K562 (cell line): ENCODE results near the gene KPNB1. TPM values are rescaled to one million over a fixed set of nuclear protein-coding genes. Genes with fewer than 3 reads are reported as not detected.

ENCODE experiments used
- ATAC-seq: fragments of 200-7000 bp; cut with Tn5 transposase; 3 replicates; pipeline ENCODE4 v1.9.1; 2020; ENCODE audit warnings: moderate library complexity
- BruUV-seq: library from RNA; stranded (reverse); fragments of 400-500 nt; replicated peaks from 2 replicates; lab custom pipeline; 2021; lab: Mats Ljungman, UMichigan
- CTCF ChIA-PET: fragments of 300-600 bp; formaldehyde crosslinking; extraction: SDS; loops from one replicate; lab custom pipeline; 2021; ENCODE audit warnings: low intra/inter-chr PET ratio; lab: Yijun Ruan, JAX
- POLR2A ChIA-PET: fragments of 300-600, 350-650 bp; sonication (Branson Sonifier 250); formaldehyde crosslinking; extraction: SDS; loops from one replicate; lab custom pipeline; 2021; ENCODE audit warnings: antibody characterized with exemption, inconsistent platforms; lab: Yijun Ruan, JAX
- DNase-seq, 4 experiments: peaks; one replicate each; pipeline versions ENCODE4 v3.0.0 to v3.0.0-alpha.2; 2011 to 2018; ENCODE audit warnings: low spot score in 3 of 4, mixed read lengths in 3 of 4; ENCODE audit errors: extremely low read depth in 1 of 4
- FAIRE-seq: peaks from 2 replicates; lab custom pipeline; 2011; peaks lifted over from hg19 to GRCh38; lab: Jason Lieb, UNC
- H2AFZ ChIP-seq: 2 replicates; pipeline ENCODE4 v1.6.0; 2011; ENCODE audit warnings: low read depth, low read length, control low read depth, inconsistent platforms
- H3K27ac ChIP-seq: fragments of 200-600 bp; 3 replicates; pipeline ENCODE4 v1.8.0; 2011; ENCODE audit warnings: low read depth, mild to moderate bottlenecking, control low read depth, inconsistent platforms, low read length, moderate library complexity, mixed read lengths; ENCODE audit errors: extremely low read depth
- H3K27me3 ChIP-seq, 2 experiments: fragments of 300-600 bp in 1 of 2; 2 replicates in 1 of 2; 3 replicates in 1 of 2; pipeline versions ENCODE4 v1.6.0 to v1.8.0; 2011; ENCODE audit warnings: inconsistent platforms in 2 of 2, low read length in 2 of 2, mild to moderate bottlenecking in 1 of 2, mixed read lengths in 1 of 2, moderate library complexity in 1 of 2; ENCODE audit not compliant: control insufficient read depth in 2 of 2, insufficient read depth in 2 of 2
- H3K36me3 ChIP-seq: fragments of 300-600 bp; 3 replicates; pipeline ENCODE4 v1.8.0; 2011; ENCODE audit warnings: mild to moderate bottlenecking, low read length, inconsistent platforms; ENCODE audit not compliant: control insufficient read depth, insufficient read depth
- H3K4me1 ChIP-seq, 2 experiments: fragments of 200-600 bp in 1 of 2; replicated peaks in 1 of 2; 2 replicates in 1 of 2; 3 replicates in 1 of 2; pipeline versions ENCODE4 v1.5.1 to v1.8.0; 2011; ENCODE audit warnings: inconsistent platforms in 2 of 2, low read length in 2 of 2, mild to moderate bottlenecking in 1 of 2, mixed read lengths in 1 of 2, moderate library complexity in 1 of 2; ENCODE audit not compliant: control insufficient read depth in 2 of 2, insufficient read depth in 2 of 2
- H3K4me2 ChIP-seq: 2 replicates; pipeline ENCODE4 v1.6.1; 2011; ENCODE audit warnings: low read length, control low read depth, inconsistent platforms, mixed read lengths; ENCODE audit not compliant: insufficient read depth
- H3K4me3 ChIP-seq: fragments of 200-600 bp; sonication (generic), shearing (Covaris generic); 2 replicates; pipeline ENCODE4 v1.5.1; 2016; ENCODE audit warnings: control low read depth, inconsistent platforms
- H3K79me2 ChIP-seq: fragments of 200-600 bp; 3 replicates; pipeline ENCODE4 v1.8.0; 2011; ENCODE audit warnings: low read length, inconsistent platforms; ENCODE audit not compliant: control insufficient read depth, insufficient read depth
- H3K9ac ChIP-seq, 2 experiments: 2 replicates each; pipeline versions ENCODE4 v1.6.0 to v1.6.1; 2011; ENCODE audit warnings: low read depth in 2 of 2, low read length in 2 of 2, control low read depth in 1 of 2, inconsistent platforms in 1 of 2, mild to moderate bottlenecking in 1 of 2, mixed read lengths in 1 of 2; ENCODE audit not compliant: insufficient read depth in 1 of 2
- H3K9me1 ChIP-seq: one replicate; pipeline ENCODE4 v1.6.0; 2011; ENCODE audit warnings: inconsistent platforms, mild to moderate bottlenecking, low read length, moderate library complexity; ENCODE audit not compliant: control insufficient read depth, insufficient read depth
- H3K9me3 ChIP-seq: replicated peaks from 2 replicates; pipeline ENCODE4 v1.5.1; 2011; ENCODE audit warnings: low read depth, low read length, inconsistent platforms; ENCODE audit not compliant: control insufficient read depth, insufficient read depth
- H4K20me1 ChIP-seq: replicated peaks from 2 replicates; pipeline ENCODE4 v1.6.1; 2011; ENCODE audit warnings: low read length, inconsistent platforms, mixed read lengths; ENCODE audit not compliant: control insufficient read depth, insufficient read depth
- ARID2 ChIP-seq: fragments of 450-650 bp; IDR thresholded peaks from 2 replicates; pipeline ENCODE4 v1.6.1; 2017; ENCODE audit warnings: antibody characterized with exemption, mild to moderate bottlenecking
- DNMT1 ChIP-seq: fragments of 450-650 bp; IDR thresholded peaks from 2 replicates; pipeline ENCODE4 v1.6.1; 2016; ENCODE audit warnings: antibody characterized with exemption, mild to moderate bottlenecking
- EP400 ChIP-seq: fragments of 450-650 bp; IDR thresholded peaks from 2 replicates; pipeline ENCODE4 v1.6.1; 2017; ENCODE audit warnings: antibody characterized with exemption, mild to moderate bottlenecking, moderate library complexity
- GTF2E2 ChIP-seq: fragments of 200-800 bp; sonication (Bioruptor generic); IDR thresholded peaks from 2 replicates; pipeline ENCODE4 v1.6.1; 2016; ENCODE audit warnings: missing genetic modification characterization, missing compliant biosample characterization
- HIVEP1 ChIP-seq: fragments of 250-450 bp; sonication (Bioruptor Pico); IDR thresholded peaks from 2 replicates; pipeline ENCODE4 v1.4.0; 2020; ENCODE audit warnings: mild to moderate bottlenecking
- HSF4 ChIP-seq: fragments of 250-450 bp; sonication (Bioruptor Pico); IDR thresholded peaks from 2 replicates; pipeline ENCODE4 v2.1.2; 2022; ENCODE audit warnings: mild to moderate bottlenecking, moderate library complexity, borderline replicate concordance
- PTTG1 ChIP-seq: fragments of 450-650 bp; IDR thresholded peaks from 2 replicates; pipeline ENCODE4 v1.6.1; 2016; ENCODE audit warnings: low read depth, mild to moderate bottlenecking, missing genetic modification characterization, missing compliant biosample characterization
- RAD21 ChIP-seq, 2 experiments: fragments of 250-450 bp in 1 of 2; fragments of 450-650 bp in 1 of 2; sonication (Bioruptor Pico) in 1 of 2; formaldehyde crosslinking in 1 of 2; IDR thresholded peaks in 1 of 2; conservative IDR thresholded peaks in 1 of 2; 2 replicates each; pipeline versions ENCODE4 v1.4.0 to v1.8.0; 2020 to 2022; ENCODE audit warnings: mild to moderate bottlenecking in 2 of 2, moderate library complexity in 1 of 2
- SETDB1 ChIP-seq: IDR thresholded peaks from one replicate; pipeline ENCODE4 v1.6.1; 2012; ENCODE audit warnings: low read length, control low read depth, inconsistent platforms
- SP2 ChIP-seq: IDR thresholded peaks from 2 replicates; pipeline ENCODE4 v1.6.1; 2011; ENCODE audit warnings: mild to moderate bottlenecking, low read depth, low read length, moderate library complexity; ENCODE audit not compliant: poor library complexity, severe bottlenecking; ENCODE audit errors: extremely low read depth
- ZNF655 ChIP-seq: fragments of 250-450 bp; sonication (Bioruptor Pico); IDR thresholded peaks from 2 replicates; pipeline ENCODE4 v1.5.0; 2021
- WGBS: fragments of 100-300 bp; shearing (Covaris generic); methylation state at CpG from one replicate; pipeline ENCODE4 v1.1.6; 2016; ENCODE audit warnings: low coverage, mixed read lengths; ENCODE audit not compliant: insufficient coverage; ENCODE audit errors: missing lambda C conversion rate; 5-methylcytosine and 5-hydroxymethylcytosine counted together
- in situ Hi-C: fragments of 300-500 bp; cut with MboI; formaldehyde crosslinking; loops from 4 replicates; pipeline ENCODE4 v1.15.0; 2018; ENCODE audit warnings: inconsistent platforms, mixed read lengths
- intact Hi-C: fragments of 100-400 bp; cut with micrococcal nuclease; formaldehyde crosslinking; loops from 2 replicates; pipeline ENCODE4 v1.14.2; 2022
- polyA plus RNA-seq, 8 experiments: library from polyadenylated mRNA; depleted of rRNA in 4 of 8; stranded (reverse) in 5 of 8; unstranded in 3 of 8; fragments of >200 nt; fragmentation: Nextera tagmentation in 2 of 8; fragmentation: Illumina TruSeq in 1 of 8; extraction: Ambion mirVana in 2 of 8; extraction: Trizol in 1 of 8; gene quantifications; 2 replicates each; pipeline versions ENCODE4 v1.2.1 to v1.2.3, GENCODE V29; 2011 to 2014; ENCODE audit warnings: inconsistent platforms in 1 of 8, missing spikeins in 1 of 8
- total RNA-seq, 7 experiments: library from RNA; depleted of rRNA in 6 of 7; stranded (reverse); fragments of >200 nt in 6 of 7; fragmentation: Illumina TruSeq in 2 of 7; extraction: Trizol in 2 of 7; gene quantifications; 2 replicates each; pipeline versions ENCODE4 v1.2.1 to v1.2.3, GENCODE V29; 2011 to 2021; ENCODE audit warnings: low replicate concordance in 1 of 7
- TF ChIP-seq, protein P1 (sequence below): fragments of 250-450 bp; sonication (Bioruptor Pico); IDR thresholded peaks from 2 replicates; pipeline ENCODE4 v1.5.0; 2021; ENCODE audit warnings: mild to moderate bottlenecking, moderate library complexity
- TF ChIP-seq, protein P2 (sequence below): fragments of 250-450 bp; sonication (Bioruptor Pico); IDR thresholded peaks from 2 replicates; pipeline ENCODE4 v1.4.0; 2020; ENCODE audit warnings: mild to moderate bottlenecking, moderate library complexity, borderline replicate concordance
- TF ChIP-seq, protein P3 (sequence below), 2 experiments: fragments of 450-650 bp in 1 of 2; sonication (generic) in 1 of 2; formaldehyde crosslinking in 1 of 2; IDR thresholded peaks in 1 of 2; conservative IDR thresholded peaks in 1 of 2; 2 replicates each; pipeline versions ENCODE4 v1.6.1 to v1.8.1; 2016 to 2023; ENCODE audit warnings: mild to moderate bottlenecking in 2 of 2, moderate library complexity in 2 of 2, inconsistent platforms in 1 of 2, missing genetic modification reagents in 1 of 2

Gene KPNB1
- total and polyA plus RNA-seq, 9 of the 15 experiments (the other 6 are each of a cell fraction or from before 2014, with no cell fraction given): 154 to 622 (median 354) TPM

- ChIA-PET POLR2A (no interaction called here), CTCF (no interaction called here)
- Histone ChIP-seq H3K4me1 (peaks cover 0 to 18% of the 10 kb centered on the region in 2 experiments; a peak in 2 of 5 replicates), H3K9me3 (no peaks in the 10 kb centered on the region), H2AFZ (no peak overlapping the region), H3K27ac (no peak overlapping the region), H3K36me3 (no peaks in the 10 kb centered on the region), H3K9ac (no peak overlapping the region; a peak in 1 of 4 replicates), H3K79me2 (no peaks in the 10 kb centered on the region), H4K20me1 (peaks cover 19% of the 10 kb centered on the region), H3K27me3 (peaks cover 17 to 61% of the 10 kb centered on the region in 2 experiments), H3K4me2 (no peak overlapping the region), H3K4me3 (no peak overlapping the region), H3K9me1 (no peaks in the 10 kb centered on the region)
- ATAC-seq (no peak), DNase-seq (no peak), FAIRE-seq (no peak)
- no TSS peak for BruUV-seq
- intact Hi-C loops (no loop called here), in situ Hi-C loops (no loop called here)
- 11% methylated on average over 2 of the region's 2 CpGs for WGBS
- TF ChIP-seq RAD21 (CRISPR knock-in tag; conservative IDR thresholded peaks at IDR 0.05 in 1 of 2, IDR thresholded peaks at IDR 0.05 in 1 of 2): no peak
- TF ChIP-seq HSF4: no peak
- TF ChIP-seq SETDB1: no peak
- no peak for TF ChIP-seq ARID2
- no peak for TF ChIP-seq ZNF655 (CRISPR knock-in tag)
- TF ChIP-seq, protein P1, sequence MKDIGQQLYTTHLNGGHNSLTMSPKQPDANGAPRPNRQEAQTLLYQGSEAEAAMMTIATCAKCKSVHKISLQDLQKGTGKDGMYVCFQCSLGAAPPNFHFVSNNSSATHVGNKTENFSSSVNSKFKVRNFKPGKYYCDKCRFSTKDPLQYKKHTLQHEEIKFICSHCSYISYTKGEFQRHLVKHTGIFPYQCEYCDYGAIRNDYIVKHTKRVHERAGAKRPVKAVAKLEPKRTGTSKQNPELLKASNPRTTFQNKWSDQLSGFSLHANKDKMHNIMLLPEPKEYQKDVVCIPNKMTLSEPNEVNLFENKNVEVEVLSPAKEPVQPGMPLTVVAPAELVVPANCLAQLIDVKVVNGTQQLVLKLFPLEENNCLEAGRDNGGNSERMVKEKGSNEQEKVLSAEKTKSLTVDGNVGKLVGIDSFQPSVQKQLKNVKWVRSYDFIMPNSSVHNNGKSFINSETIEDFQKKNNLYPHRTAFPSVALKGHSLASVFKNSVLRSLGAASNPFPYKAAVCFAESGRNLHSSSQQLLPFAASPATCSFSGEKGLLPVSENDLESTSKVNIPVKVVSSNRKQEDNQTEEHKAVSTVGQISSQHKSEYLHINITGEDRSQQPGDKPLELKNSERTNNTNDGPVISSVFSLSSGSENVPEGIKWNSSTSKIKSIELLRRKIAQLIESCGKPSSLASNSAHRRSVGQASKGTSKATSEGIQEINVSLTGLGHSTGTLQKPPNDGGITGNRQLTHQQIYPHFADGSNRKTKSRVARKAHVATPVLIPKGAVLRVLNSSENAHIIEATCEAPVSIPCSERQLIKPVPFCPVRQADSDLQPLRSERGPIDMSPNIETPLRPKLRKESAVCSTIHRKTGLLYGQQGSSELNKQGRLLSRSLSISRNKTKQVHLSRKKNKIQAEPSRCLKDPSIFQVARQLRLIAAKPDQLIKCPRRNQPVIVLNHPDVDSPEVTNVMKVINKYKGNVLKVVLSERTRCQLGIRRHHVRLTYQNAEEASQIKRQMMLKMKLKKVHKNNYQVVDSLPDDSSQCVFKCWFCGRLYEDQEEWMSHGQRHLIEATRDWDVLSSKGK: no peak
- no peak for TF ChIP-seq SP2
- TF ChIP-seq GTF2E2 (tag): no peak
- no peak for TF ChIP-seq HIVEP1
- no peak for TF ChIP-seq PTTG1
- no peak for TF ChIP-seq EP400
- TF ChIP-seq, protein P2, sequence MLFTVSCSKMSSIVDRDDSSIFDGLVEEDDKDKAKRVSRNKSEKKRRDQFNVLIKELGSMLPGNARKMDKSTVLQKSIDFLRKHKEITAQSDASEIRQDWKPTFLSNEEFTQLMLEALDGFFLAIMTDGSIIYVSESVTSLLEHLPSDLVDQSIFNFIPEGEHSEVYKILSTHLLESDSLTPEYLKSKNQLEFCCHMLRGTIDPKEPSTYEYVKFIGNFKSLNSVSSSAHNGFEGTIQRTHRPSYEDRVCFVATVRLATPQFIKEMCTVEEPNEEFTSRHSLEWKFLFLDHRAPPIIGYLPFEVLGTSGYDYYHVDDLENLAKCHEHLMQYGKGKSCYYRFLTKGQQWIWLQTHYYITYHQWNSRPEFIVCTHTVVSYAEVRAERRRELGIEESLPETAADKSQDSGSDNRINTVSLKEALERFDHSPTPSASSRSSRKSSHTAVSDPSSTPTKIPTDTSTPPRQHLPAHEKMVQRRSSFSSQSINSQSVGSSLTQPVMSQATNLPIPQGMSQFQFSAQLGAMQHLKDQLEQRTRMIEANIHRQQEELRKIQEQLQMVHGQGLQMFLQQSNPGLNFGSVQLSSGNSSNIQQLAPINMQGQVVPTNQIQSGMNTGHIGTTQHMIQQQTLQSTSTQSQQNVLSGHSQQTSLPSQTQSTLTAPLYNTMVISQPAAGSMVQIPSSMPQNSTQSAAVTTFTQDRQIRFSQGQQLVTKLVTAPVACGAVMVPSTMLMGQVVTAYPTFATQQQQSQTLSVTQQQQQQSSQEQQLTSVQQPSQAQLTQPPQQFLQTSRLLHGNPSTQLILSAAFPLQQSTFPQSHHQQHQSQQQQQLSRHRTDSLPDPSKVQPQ (CRISPR knock-in tag): no peak
- TF ChIP-seq, protein P3, sequence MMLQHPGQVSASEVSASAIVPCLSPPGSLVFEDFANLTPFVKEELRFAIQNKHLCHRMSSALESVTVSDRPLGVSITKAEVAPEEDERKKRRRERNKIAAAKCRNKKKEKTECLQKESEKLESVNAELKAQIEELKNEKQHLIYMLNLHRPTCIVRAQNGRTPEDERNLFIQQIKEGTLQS (IDR thresholded peaks at IDR 0.05): no peak
- TF ChIP-seq, protein P3 (CRISPR knock-in tag; conservative IDR thresholded peaks at IDR 0.05): no peak
- no peak for TF ChIP-seq DNMT1
These were observed 81.7 kb downstream of the KPNB1 start for GRCh38 chr17:47731396-47731795.
